Lower lobe of right lung (tissue), 2 donors: ENCODE data around the gene MAX. TPM values are rescaled to one million over a fixed set of nuclear protein-coding genes. Genes with fewer than 3 reads are reported as not detected.
A peak's percentile ranks its signal among the peaks of the same experiment; 100 is the strongest.

Experiments
- ATAC-seq, 2 donors: fragments of 200-7000 bp; cut with Tn5 transposase; one replicate each; pipeline ENCODE4 v1.9.1; 2020 to 2022; ENCODE audit warnings: mild to moderate bottlenecking in 2 of 2, moderate library complexity in 2 of 2
- DNase-seq: peaks from one replicate; pipeline ENCODE4 v3.0.0-alpha.2; 2020
- H3K27ac ChIP-seq: fragments of 200-600 bp; one replicate; pipeline ENCODE4 v1.8.0; 2022
- H3K27me3 ChIP-seq: fragments of 200-600 bp; one replicate; pipeline ENCODE4 v1.8.0; 2022; ENCODE audit warnings: low read depth
- H3K36me3 ChIP-seq: fragments of 200-600 bp; one replicate; pipeline ENCODE4 v1.8.0; 2022; ENCODE audit warnings: mild to moderate bottlenecking
- H3K4me1 ChIP-seq: fragments of 200-600 bp; one replicate; pipeline ENCODE4 v1.8.0; 2022
- H3K4me3 ChIP-seq: fragments of 200-600 bp; one replicate; pipeline ENCODE4 v1.8.0; 2022; ENCODE audit warnings: mild to moderate bottlenecking
- H3K9me3 ChIP-seq: fragments of 200-600 bp; one replicate; pipeline ENCODE4 v1.8.0; 2022
- CTCF ChIP-seq: fragments of 200-600 bp; IDR thresholded peaks from one replicate; pipeline ENCODE4 v1.8.0; 2022; ENCODE audit warnings: antibody characterized with exemption, mild to moderate bottlenecking
- intact Hi-C: fragments of 100-400 bp; cut with DNase I; formaldehyde crosslinking; loops from one replicate; pipeline ENCODE4 v1.11.0; 2022
- total RNA-seq: library from RNA; stranded (reverse); fragmentation: NEBNext Ultra II Directional; extraction: Animal tissue kit (Norgen Biotek cat#: 25700); gene quantifications from one replicate; pipeline ENCODE4 v1.2.1, GENCODE V29; 2021
- donor health status: DM: no; HTN: yes; CAD: no; lungs with severe emphysema.

Gene MAX
- total RNA-seq, 1 donor from 2014 or later: 105 TPM

- Histone ChIP-seq H3K4me1 (peaks cover 48% of the 10 kb centered on the region), H3K36me3 (peaks cover 71% of the 10 kb centered on the region), H3K4me3 (no peak overlapping the region), H3K27ac (peak overlapping the region; percentile 44), H3K9me3 (no peaks in the 10 kb centered on the region), H3K27me3 (no peaks in the 10 kb centered on the region)
- intact Hi-C loops: no loop called here
- DNase-seq (no peak), ATAC-seq (peak in 1 of 2 donors; percentile 45)
- no peak for TF ChIP-seq CTCF
Measured at GRCh38 chr14:65080960-65081747, 21.2 kb downstream of the MAX start.

- peak overlapping the region; percentile 63 for H3K27ac ChIP-seq
- H3K4me3 ChIP-seq: no peak overlapping the region
- ATAC-seq (no peak), DNase-seq (no peak)
- H3K4me1 ChIP-seq: peaks cover 56% of the 10 kb centered on the region
- no peak for TF ChIP-seq CTCF
- H3K36me3 ChIP-seq: peaks cover 76% of the 10 kb centered on the region
- H3K9me3 ChIP-seq: no peaks in the 10 kb centered on the region
- no peaks in the 10 kb centered on the region for H3K27me3 ChIP-seq
- intact Hi-C loops: no loop called here
Measured at GRCh38 chr14:65079768-65080167, 22.5 kb downstream of the MAX start.

GRCh38 chr14:65079201-65079600, 23.1 kb downstream of the MAX start:
- Histone ChIP-seq H3K36me3 (peaks cover 76% of the 10 kb centered on the region), H3K4me1 (peaks cover 57% of the 10 kb centered on the region), H3K9me3 (no peaks in the 10 kb centered on the region), H3K27ac (peak overlapping the region; percentile 63), H3K27me3 (no peaks in the 10 kb centered on the region), H3K4me3 (no peak overlapping the region)
- intact Hi-C loops: no loop called here
- no peak for TF ChIP-seq CTCF
- ATAC-seq (peak in 1 of 2 donors; percentile 45), DNase-seq (no peak)

GRCh38 chr14:65077318-65077717, 25.0 kb downstream of the MAX start:
- DNase-seq (no peak), ATAC-seq (no peak)
- Histone ChIP-seq H3K36me3 (peaks cover 70% of the 10 kb centered on the region), H3K4me1 (peaks cover 61% of the 10 kb centered on the region), H3K9me3 (no peaks in the 10 kb centered on the region), H3K4me3 (no peak overlapping the region), H3K27me3 (no peaks in the 10 kb centered on the region), H3K27ac (no peak overlapping the region)
- no peak for TF ChIP-seq CTCF
- intact Hi-C loops: no loop called here

GRCh38 chr14:65075628-65076325, 26.5 kb downstream of the MAX start:
- peaks cover 48% of the 10 kb centered on the region for H3K4me1 ChIP-seq
- no peak overlapping the region for H3K27ac ChIP-seq
- intact Hi-C loops: no loop called here
- no peak for TF ChIP-seq CTCF
- H3K4me3 ChIP-seq: no peak overlapping the region
- no peaks in the 10 kb centered on the region for H3K9me3 ChIP-seq
- peaks cover 66% of the 10 kb centered on the region for H3K36me3 ChIP-seq
- ATAC-seq: no peak
- H3K27me3 ChIP-seq: no peaks in the 10 kb centered on the region
- DNase-seq: no peak
